Panc1 (cell line): ENCODE measurements around the gene USH1G. TPM values are rescaled to one million over a fixed set of nuclear protein-coding genes. Genes with fewer than 3 reads are reported as not detected.

Experiments
- ATAC-seq: fragments of 200-7000 bp; cut with Tn5 transposase; 2 replicates; pipeline ENCODE4 v1.9.1; 2020; ENCODE audit warnings: mild to moderate bottlenecking, moderate library complexity
- BruUV-seq: library from RNA; stranded (reverse); fragments of 400-500 nt; replicated peaks from 2 replicates; lab custom pipeline; 2021; lab: Mats Ljungman, UMichigan
- CTCF ChIA-PET: fragments of 300-600 bp; sonication (Branson Sonifier 250); formaldehyde crosslinking; loops from one replicate; lab custom pipeline; 2022; ENCODE audit warnings: antibody characterized with exemption; lab: Charles Lee
- POLR2A ChIA-PET: fragments of 300-600 bp; sonication (Branson Sonifier 250); formaldehyde crosslinking; loops from one replicate; lab custom pipeline; 2022; ENCODE audit warnings: antibody characterized with exemption; lab: Charles Lee
- DNase-seq: peaks from one replicate; pipeline ENCODE4 v3.0.0-alpha.2; 2010; ENCODE audit warnings: low read depth, low spot score
- H3K27ac ChIP-seq: 2 replicates; pipeline ENCODE4 v1.5.1; 2011; ENCODE audit warnings: mild to moderate bottlenecking, low read length, inconsistent platforms
- H3K27me3 ChIP-seq: fragments of 200-500 bp; sonication (Bioruptor generic); 2 replicates; pipeline ENCODE4 v1.6.0; 2014; ENCODE audit warnings: low read length, inconsistent platforms; ENCODE audit not compliant: control insufficient read depth, insufficient read depth
- H3K36me3 ChIP-seq: fragments of 200-500 bp; sonication (Bioruptor generic); 2 replicates; pipeline ENCODE4 v1.5.1; 2014; ENCODE audit warnings: inconsistent platforms, mild to moderate bottlenecking, low read length, moderate library complexity; ENCODE audit not compliant: control insufficient read depth, insufficient read depth
- H3K4me1 ChIP-seq: 2 replicates; pipeline ENCODE4 v1.5.1; 2011; ENCODE audit warnings: inconsistent platforms, mild to moderate bottlenecking, low read length, moderate library complexity; ENCODE audit not compliant: control insufficient read depth, insufficient read depth
- H3K4me3 ChIP-seq, 2 experiments: 2 replicates each; pipeline ENCODE4 v1.5.1; 2011 to 2012; ENCODE audit warnings: low read depth in 2 of 2, low read length in 2 of 2, mild to moderate bottlenecking in 2 of 2, inconsistent platforms in 1 of 2, moderate library complexity in 1 of 2
- H3K9me3 ChIP-seq: fragments of 200-500 bp; sonication (Bioruptor generic); 2 replicates; pipeline ENCODE4 v1.5.1; 2014; ENCODE audit warnings: low read depth, mild to moderate bottlenecking, inconsistent platforms, low read length, moderate library complexity; ENCODE audit not compliant: control insufficient read depth, insufficient read depth
- CTCF ChIP-seq: fragments of 450-650 bp; IDR thresholded peaks from 2 replicates; pipeline ENCODE4 v1.5.1; 2017; ENCODE audit warnings: mild to moderate bottlenecking
- POLR2AphosphoS5 ChIP-seq: IDR thresholded peaks from 2 replicates; pipeline ENCODE4 v1.6.1; 2012; ENCODE audit warnings: mild to moderate bottlenecking, low read depth, low read length, moderate library complexity
- REST ChIP-seq, 2 experiments: IDR thresholded peaks; 2 replicates each; pipeline ENCODE4 v1.6.1; 2011 to 2012; ENCODE audit warnings: low read depth in 2 of 2, control low read depth in 1 of 2, low read length in 1 of 2, mild to moderate bottlenecking in 1 of 2, moderate library complexity in 1 of 2; ENCODE audit not compliant: insufficient read depth in 1 of 2
- SIN3A ChIP-seq: IDR thresholded peaks from 2 replicates; pipeline ENCODE4 v1.6.1; 2012; ENCODE audit warnings: low read depth, mild to moderate bottlenecking, low read length, moderate library complexity, borderline replicate concordance; ENCODE audit not compliant: insufficient read depth
- TCF7L2 ChIP-seq: IDR thresholded peaks from 2 replicates; pipeline ENCODE4 v1.6.1; 2011; ENCODE audit warnings: mild to moderate bottlenecking, low read depth, low read length, inconsistent platforms
- in situ Hi-C: cut with HindIII; loops from 2 replicates; pipeline ENCODE4 v1.10.0; 2016; ENCODE audit warnings: low sequenced_read_pairs, low pct_unique_long_range_greater_than_20kb
- intact Hi-C: fragments of 100-400 bp; cut with micrococcal nuclease; formaldehyde crosslinking; loops from one replicate; pipeline ENCODE4 v1.10.0; 2022; ENCODE audit not compliant: unreplicated experiment
- total RNA-seq: library from RNA; stranded (reverse); gene quantifications from one replicate; pipeline ENCODE4 v1.2.1, GENCODE V29; 2021; ENCODE audit not compliant: unreplicated experiment

Gene USH1G
- total RNA-seq, 1 experiment from 2014 or later = not detected

- H3K36me3 ChIP-seq = no peaks in the 10 kb centered on the region; the same call in 1 of the 2 replicates
- ATAC-seq (no peak), DNase-seq (no peak)
- no peak overlapping the region for H3K4me3 ChIP-seq
- no peak overlapping the region for H3K27ac ChIP-seq
- TF ChIP-seq TCF7L2 = no peak
- TF ChIP-seq SIN3A = no peak
- no peak for TF ChIP-seq CTCF
- H3K9me3 ChIP-seq = no peaks in the 10 kb centered on the region
- in situ Hi-C loops = no loop called here
- CTCF ChIA-PET = interaction anchor here (0.6 kb wide), 1 partner anchor 44 kb away, joined by 5 read pairs; no protein-coding TSS in a partner anchor
- H3K4me1 ChIP-seq = no peaks in the 10 kb centered on the region
- POLR2A ChIA-PET = no interaction called here
- BruUV-seq = no TSS peak
- intact Hi-C loops = no loop called here
- H3K27me3 ChIP-seq = peaks cover 1% of the 10 kb centered on the region; the same call in 1 of the 2 replicates
Measured at GRCh38 chr17:74917430-74917829, 5.6 kb downstream of the USH1G start.

GRCh38 chr17:74916851-74917199 lies 6.2 kb downstream of the USH1G start:
- H3K27me3 ChIP-seq = no peaks in the 10 kb centered on the region
- ATAC-seq (no peak), DNase-seq (no peak)
- intact Hi-C loops = no loop called here
- POLR2A ChIA-PET = no interaction called here
- H3K9me3 ChIP-seq = no peaks in the 10 kb centered on the region
- H3K27ac ChIP-seq = no peak overlapping the region
- CTCF ChIA-PET = no interaction called here
- TF ChIP-seq REST (IDR thresholded peaks at IDR 0.05; ENCODE audit: insufficient read depth in 1 of 2, low read depth in 2 of 2, low read length in 1 of 2) = no peak
- H3K4me1 ChIP-seq = no peaks in the 10 kb centered on the region
- in situ Hi-C loops = no loop called here
- H3K4me3 ChIP-seq = no peak overlapping the region
- BruUV-seq = no TSS peak
- H3K36me3 ChIP-seq = no peaks in the 10 kb centered on the region

- intact Hi-C loops (no loop called here), in situ Hi-C loops (no loop called here)
- no TSS peak for BruUV-seq
- DNase-seq (no peak), ATAC-seq (no peak)
- Histone ChIP-seq H3K4me1 (no peaks in the 10 kb centered on the region), H3K27ac (no peak overlapping the region), H3K9me3 (no peaks in the 10 kb centered on the region), H3K4me3 (no peak overlapping the region), H3K36me3 (no peaks in the 10 kb centered on the region), H3K27me3 (no peaks in the 10 kb centered on the region)
- no peak for TF ChIP-seq POLR2AphosphoS5
- TF ChIP-seq CTCF = no peak
- TF ChIP-seq SIN3A = no peak
- no peak for TF ChIP-seq REST (IDR thresholded peaks at IDR 0.05; ENCODE audit: insufficient read depth in 1 of 2, low read depth in 2 of 2, low read length in 1 of 2)
- no peak for TF ChIP-seq TCF7L2
- CTCF ChIA-PET = no interaction called here
- POLR2A ChIA-PET = no interaction called here
Measured at GRCh38 chr17:74916136-74916850, 6.8 kb downstream of the USH1G start.
